OCI-M2 (cell line): ENCODE results near the gene RASGRP2.

ENCODE experiments used
- DNase-seq: peaks from one replicate; lab custom pipeline; 2025; ENCODE audit not compliant: unreplicated experiment; lab: John Stamatoyannopoulos, UW

The RASGRP2 gene

GRCh38 chr11:64742087-64742888, 1.7 kb downstream of the RASGRP2 start:
- no peak for DNase-seq

DNA sequence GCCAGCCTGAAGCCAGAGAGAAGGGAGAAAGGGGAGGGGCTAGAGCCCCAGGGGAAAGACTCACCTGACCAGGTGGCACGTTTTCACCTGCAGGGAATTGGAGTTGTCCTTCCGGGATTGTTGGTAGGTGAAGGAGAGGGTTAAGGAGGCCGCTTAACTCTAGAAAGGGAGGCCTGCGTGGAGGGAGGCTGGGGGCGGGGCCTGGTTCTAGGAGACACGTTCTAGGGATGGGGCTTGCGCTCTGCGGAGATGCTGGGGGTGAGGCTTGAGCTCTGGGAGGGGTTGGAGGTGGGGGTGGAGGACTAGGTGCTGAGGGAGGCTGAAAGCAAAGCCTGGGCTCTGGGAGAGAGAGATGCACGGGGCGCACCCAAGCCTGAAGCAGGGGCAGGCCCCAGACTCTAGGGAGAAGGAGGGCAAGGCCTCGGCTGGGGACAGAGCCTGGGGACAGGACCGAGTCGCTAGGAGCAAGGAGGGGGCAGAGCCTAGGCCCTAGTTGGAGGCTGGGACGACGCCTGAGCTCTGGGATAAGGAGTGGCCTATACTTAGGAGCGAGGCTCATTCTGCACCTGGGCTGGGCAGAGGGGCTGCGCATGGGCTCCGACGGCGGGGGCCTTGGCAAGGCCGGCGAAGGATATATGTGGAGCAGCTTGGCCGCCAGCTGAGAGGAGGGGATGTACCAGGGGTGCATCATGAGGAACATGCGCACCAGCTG, 2.4 kb downstream of the RASGRP2 start:
- DNase-seq: no peak

DNA sequence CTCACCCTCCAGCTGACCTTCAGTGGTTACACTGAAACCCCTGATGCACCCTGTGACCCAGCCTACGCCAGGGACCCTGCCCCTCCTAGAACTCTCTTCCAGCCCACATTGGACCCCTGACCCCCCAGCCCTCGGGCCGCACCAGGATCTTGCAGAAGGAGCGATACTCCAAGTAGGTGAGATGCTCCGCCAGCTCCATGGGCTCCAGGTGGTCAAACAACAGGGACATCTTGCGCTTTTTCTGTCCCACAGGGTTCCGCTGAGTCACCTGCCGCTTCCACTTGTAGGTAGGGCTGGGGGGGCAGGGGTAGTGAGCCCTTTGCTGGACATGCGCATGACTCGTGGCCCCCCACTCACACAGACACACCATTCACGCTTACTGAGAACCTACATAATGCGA, 4.1 kb downstream of the RASGRP2 start:
- DNase-seq: no peak

DNA sequence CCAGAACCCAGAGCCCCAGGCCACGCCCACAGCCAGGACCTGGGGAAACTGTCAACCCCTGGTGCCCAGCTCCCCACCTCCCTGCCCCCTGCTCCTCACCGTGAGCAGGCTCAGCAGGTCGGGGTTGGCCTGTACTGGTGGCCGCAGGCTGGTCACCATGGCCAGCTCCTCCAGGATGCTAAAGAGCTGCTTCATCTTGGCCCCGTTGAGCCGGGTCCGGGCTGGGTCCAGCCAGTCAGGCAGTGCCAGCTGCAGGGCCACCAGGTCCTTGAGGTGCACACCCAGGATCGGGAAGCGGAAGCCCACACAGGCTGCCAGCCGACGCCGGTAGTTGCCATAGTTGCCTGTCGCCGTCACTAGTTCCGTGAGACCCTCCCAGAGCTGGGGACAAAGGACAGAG, 7.3 kb downstream of the RASGRP2 start:
- no peak for DNase-seq

- DNase-seq: no peak
Observed at GRCh38 chr11:64735725-64736259, 8.2 kb downstream of the RASGRP2 start.

DNA sequence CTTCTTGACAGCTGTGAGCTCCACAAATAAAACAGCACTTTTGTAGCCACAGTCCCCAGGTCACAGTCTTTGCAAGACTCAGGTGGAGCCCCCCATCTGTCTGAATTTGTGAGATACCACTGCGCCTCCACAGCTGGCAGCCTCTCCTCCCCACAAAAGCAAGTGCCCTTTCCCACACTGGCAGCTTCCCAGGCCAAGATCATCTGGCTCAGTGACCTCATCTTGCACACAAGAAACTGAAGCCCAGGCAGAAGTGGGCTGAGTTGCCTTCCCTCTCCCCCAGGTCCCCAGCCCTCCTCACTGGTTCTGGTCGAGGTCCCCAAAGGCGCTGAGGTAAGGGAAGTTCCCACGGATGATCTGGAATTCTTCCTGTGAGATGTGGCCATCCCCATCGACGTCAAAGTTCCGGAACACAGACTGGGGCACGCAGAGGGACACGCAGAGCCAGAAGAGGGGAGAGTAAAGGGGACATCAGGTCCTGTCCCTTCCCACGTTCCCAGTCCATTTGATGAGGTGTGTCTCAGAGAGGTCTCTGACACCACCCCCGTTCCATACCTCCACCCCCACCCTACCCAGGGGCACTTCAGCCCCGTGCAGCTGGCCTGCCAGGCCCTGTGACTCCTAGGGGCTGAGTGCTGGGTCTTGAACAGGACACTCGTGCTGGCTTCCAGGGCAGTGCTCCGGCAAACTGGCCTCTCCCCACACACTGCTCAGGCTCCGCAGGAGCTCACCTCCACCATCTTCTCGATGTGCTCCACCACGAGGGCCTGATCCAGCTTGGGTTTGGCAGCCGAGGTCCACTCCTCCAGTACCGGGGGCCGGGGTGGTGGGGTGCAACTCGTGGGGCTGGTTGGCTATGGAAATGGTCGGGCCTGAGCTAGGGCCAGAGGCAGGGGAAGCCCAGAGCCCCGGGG, 8.9 kb downstream of the RASGRP2 start:
- no peak for DNase-seq

GRCh38 chr11:64731601-64732000, 12.3 kb downstream of the RASGRP2 start:
- DNase-seq: no peak

DNA sequence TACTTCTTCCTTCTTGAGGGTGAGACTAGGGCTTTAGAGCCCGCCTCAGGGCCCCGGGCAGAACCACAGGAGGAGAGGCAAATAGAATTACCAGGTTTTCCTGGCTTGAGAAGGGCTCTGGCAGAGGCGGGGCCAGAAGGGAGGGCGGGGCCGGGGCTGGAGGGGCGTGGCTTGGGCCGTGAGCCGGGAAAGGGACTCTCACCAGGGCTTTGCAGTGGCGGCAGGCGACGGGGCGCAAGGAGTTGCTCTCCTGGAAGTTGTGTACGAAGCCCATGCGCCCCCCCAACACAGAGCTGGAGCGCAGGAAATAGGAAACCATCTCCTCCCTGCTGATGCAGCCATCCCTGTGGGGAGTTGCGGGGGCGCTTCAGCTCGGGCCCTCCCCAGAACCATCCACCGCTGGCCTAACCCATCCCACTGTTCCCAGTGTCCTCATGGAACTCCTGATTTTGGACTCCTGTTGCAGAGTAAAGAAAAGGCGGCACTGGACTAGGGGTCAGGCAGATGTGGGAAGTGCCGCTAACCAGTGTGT, 14.0 kb downstream of the RASGRP2 start:
- no peak for DNase-seq

GRCh38 chr11:64728757-64729365, 15.1 kb downstream of the RASGRP2 start:
- DNase-seq: no peak

DNA sequence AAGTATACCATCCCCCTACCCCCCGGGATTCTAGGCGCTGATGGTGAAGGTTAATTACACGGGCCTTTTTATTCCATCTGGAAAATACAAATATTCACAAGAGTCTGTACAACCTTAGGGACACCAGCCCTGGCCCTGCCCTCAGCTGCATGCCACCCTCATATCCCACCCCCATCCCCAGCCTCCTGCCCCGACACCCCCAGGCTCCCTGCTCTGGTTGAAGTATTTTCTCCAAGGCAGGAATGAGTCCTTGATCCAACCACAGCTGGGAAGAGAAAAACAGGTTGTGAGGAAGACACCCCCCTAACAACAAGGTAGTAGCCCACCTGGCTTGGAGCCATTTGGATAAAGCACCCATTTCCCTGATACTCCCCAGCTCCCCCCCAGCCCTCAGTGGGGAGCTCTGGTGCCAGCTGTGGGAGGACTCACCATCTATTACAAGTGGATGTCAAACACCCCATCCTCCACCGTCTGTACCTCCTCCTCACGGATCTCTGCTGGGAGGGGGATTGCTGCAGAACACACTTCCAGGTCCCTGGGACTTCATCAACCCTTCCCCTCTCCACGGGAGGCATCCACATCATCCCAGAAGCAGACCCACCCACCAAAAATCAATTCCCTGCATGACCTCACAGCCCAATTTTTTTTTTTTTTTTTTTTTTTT, 16.9 kb downstream of the RASGRP2 start:
- no peak for DNase-seq

DNA sequence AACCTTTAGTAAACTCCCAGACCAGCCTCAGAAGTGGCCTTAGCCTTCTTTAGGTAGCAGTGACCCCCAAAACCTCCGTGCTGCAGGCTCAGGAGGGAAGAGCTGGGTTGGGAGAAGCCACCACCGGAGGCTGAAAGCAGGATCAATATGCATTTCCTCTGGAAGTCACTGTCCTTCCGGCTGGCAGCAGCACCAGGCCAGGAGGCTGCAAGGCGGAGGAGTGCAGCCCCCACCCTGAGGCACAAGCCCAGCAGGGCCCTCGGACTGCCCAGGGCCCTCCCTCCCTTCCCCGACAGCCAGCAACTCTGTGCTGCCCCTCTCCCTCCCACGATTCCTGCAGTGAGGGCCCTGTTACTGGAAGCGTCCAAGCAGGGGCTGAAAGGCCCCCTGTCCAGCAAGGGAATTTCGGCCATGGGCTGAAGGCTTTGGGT, 17.7 kb downstream of the RASGRP2 start:
- DNase-seq: no peak

GRCh38 chr11:64724863-64725532, 18.9 kb downstream of the RASGRP2 start:
- no peak for DNase-seq

GRCh38 chr11:64723907-64724862, 19.8 kb downstream of the RASGRP2 start:
- no peak for DNase-seq

- DNase-seq: no peak
Observed at GRCh38 chr11:64723117-64723906, 20.6 kb downstream of the RASGRP2 start, which contains the start of gene NRXN2. Gene NRXN2 (minus strand): TSS chr11:64723197. CDS start chr11:64713699, 9,498 bp downstream.

DNA sequence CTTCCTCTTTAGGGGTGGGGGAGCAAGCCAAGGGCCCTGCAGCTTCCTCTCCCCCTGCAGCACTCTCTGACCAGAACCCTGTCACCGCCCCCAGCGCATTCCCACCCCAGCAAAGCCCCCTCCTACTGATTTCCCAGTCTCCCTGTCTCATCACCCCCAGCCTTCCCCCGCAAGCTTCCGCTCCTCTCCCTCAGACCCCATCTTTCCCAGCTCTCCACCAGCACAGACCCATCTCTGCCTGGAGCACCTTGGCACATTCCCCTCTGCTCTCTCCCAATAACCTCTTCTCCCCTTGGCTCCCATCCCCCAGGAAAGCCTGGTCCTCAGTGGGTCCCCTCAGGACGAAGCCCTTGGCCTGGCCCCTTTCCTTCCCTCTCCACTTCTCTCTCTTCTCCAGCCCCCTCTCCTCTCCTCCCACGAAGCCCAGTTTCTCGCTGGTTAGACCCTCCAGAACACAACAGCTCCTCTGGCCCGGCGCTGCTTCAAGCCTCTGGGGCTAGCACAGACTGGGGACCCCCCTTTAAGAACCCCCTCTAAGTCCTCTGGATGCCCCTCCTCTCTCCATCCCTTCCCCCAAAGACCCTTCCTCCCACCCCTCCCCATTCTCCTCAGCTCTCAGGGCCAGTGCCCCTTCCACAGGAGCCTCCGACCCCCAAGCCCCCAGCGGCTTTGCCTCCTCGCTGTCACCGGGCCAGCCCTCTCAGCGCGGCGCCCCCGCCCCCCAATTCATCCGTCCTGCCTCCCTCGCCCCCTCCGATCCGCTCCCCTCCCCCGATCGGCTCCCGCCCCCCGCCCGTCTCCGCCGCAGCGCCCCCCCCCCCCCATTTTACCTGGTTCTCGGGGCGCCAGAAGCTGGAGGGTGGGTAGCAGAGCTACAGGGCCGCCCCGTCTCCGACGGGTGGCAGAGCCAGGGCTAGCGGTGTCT, 21.5 kb downstream of the RASGRP2 start:
- no peak for DNase-seq

- no peak for DNase-seq
Observed at GRCh38 chr11:64721359-64721699, 22.6 kb downstream of the RASGRP2 start.
